Mesendoderm (in vitro differentiated cells): ENCODE data around the gene SPON2. TPM values are rescaled to one million over a fixed set of nuclear protein-coding genes. Genes with fewer than 3 reads are reported as not detected.

Source experiments
- DNase-seq: peaks from one replicate; pipeline ENCODE4 v3.0.0; 2013
- H2AK5ac ChIP-seq: 2 replicates; pipeline ENCODE4 v1.6.1; 2013; ENCODE audit warnings: low read length, inconsistent platforms
- H2BK120ac ChIP-seq: 2 replicates; pipeline ENCODE4 v1.6.1; 2013; ENCODE audit warnings: low read depth, mild to moderate bottlenecking, low read length, moderate library complexity, mixed read lengths
- H2BK15ac ChIP-seq: replicated peaks from 2 replicates; pipeline ENCODE4 v1.6.1; 2013; ENCODE audit warnings: low read depth, mild to moderate bottlenecking, moderate library complexity
- H2BK5ac ChIP-seq: 2 replicates; pipeline ENCODE4 v1.6.1; 2013; ENCODE audit warnings: low read length, inconsistent platforms
- H3K18ac ChIP-seq: 2 replicates; pipeline ENCODE4 v1.6.1; 2013; ENCODE audit warnings: mild to moderate bottlenecking, low read length, mixed read lengths
- H3K23ac ChIP-seq: one replicate; pipeline ENCODE4 v1.6.1; 2013; ENCODE audit warnings: low read length
- H3K27ac ChIP-seq: 2 replicates; pipeline ENCODE4 v1.5.1; 2013; ENCODE audit warnings: low read depth, mild to moderate bottlenecking, inconsistent platforms, low read length, moderate library complexity
- H3K27me3 ChIP-seq: 2 replicates; pipeline ENCODE4 v1.6.1; 2013; ENCODE audit warnings: low read length, control low read depth, mild to moderate bottlenecking, inconsistent platforms; ENCODE audit not compliant: insufficient read depth, poor library complexity
- H3K36me3 ChIP-seq: 2 replicates; pipeline ENCODE4 v1.6.1; 2013; ENCODE audit warnings: low read length, inconsistent platforms; ENCODE audit not compliant: control insufficient read depth, insufficient read depth
- H3K4ac ChIP-seq: one replicate; pipeline ENCODE4 v1.6.1; 2013; ENCODE audit warnings: low read depth, mild to moderate bottlenecking, low read length, moderate library complexity
- H3K4me1 ChIP-seq: 2 replicates; pipeline ENCODE4 v1.6.1; 2013; ENCODE audit warnings: low read depth, low read length, inconsistent platforms; ENCODE audit not compliant: control insufficient read depth
- H3K4me2 ChIP-seq: 2 replicates; pipeline ENCODE4 v1.6.1; 2013; ENCODE audit warnings: low read length
- H3K4me3 ChIP-seq: 2 replicates; pipeline ENCODE4 v1.5.1; 2013; ENCODE audit warnings: mild to moderate bottlenecking, low read length
- H3K56ac ChIP-seq: one replicate; pipeline ENCODE4 v1.6.1; 2013; ENCODE audit warnings: low read length
- H3K79me1 ChIP-seq: 2 replicates; pipeline ENCODE4 v1.6.1; 2013; ENCODE audit warnings: low read length, inconsistent platforms
- H3K79me2 ChIP-seq: 2 replicates; pipeline ENCODE4 v1.6.1; 2013; ENCODE audit warnings: mild to moderate bottlenecking, low read length; ENCODE audit not compliant: control insufficient read depth, insufficient read depth
- H3K9ac ChIP-seq: 2 replicates; pipeline ENCODE4 v1.6.1; 2013; ENCODE audit warnings: low read length, inconsistent platforms
- H4K5ac ChIP-seq: one replicate; pipeline ENCODE4 v1.6.1; 2013; ENCODE audit warnings: low read length
- H4K8ac ChIP-seq: one replicate; pipeline ENCODE4 v1.6.1; 2013; ENCODE audit warnings: low read depth, mild to moderate bottlenecking, control low read depth, low read length, moderate library complexity
- WGBS: extraction: QIAGEN DNeasy Blood & Tissue Kit; methylation state at CpG from one replicate; pipeline ENCODE4 v1.1.7; 2013; ENCODE audit warnings: low lambda C conversion rate, missing lambda C conversion rate; ENCODE audit not compliant: insufficient coverage; ENCODE audit errors: extremely low coverage; 5-methylcytosine and 5-hydroxymethylcytosine counted together
- polyA plus RNA-seq, 2 experiments: library from polyadenylated mRNA; stranded (reverse); fragments of 200-250 nt; gene quantifications; one replicate each; pipeline ENCODE4 v1.2.3, GENCODE V29; 2013

Gene SPON2
- 0.28 TPM for polyA plus RNA-seq (2013, experiment 1 of 2)
- polyA plus RNA-seq (2013, experiment 2 of 2): 0.25 TPM

DNA sequence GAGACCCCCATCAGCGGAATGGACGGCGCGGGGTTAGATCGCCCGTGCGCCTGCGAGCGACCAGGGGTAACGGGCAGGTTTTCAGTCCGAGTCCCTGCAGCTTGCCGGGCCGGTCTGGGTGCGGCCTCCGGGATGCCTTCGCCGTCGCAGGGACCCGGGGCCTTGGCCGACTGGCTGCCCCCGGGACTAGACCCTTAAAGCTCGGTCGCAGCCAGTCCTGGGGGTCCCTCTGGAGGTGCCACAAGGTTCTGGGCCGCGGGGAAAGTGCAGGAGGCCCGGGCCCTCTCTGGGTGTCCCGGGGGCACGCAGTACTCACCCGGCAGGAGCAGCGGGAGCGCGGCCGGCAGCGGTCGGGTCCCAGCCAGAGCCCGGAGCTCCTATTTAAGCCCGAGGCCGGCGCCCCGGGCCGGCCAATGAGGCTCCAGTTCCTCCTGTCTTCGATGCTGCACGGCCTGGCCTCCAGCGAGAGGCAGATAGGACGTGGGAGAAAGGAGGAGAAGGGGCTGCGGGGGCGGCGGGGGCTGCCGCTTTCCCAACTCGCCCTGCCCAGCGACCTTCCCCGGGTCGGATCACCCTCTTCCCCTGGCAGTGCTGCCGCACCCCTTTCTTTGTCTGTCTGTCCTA, at the start of gene SPON2:
TSS of gene SPON2 (minus strand) at position 356 of the 624 bp plus-strand sequence.
- DNase-seq: peak; percentile 44
- no peak within 1 kb of the TSS for H3K18ac ChIP-seq
- no peak within 1 kb of the TSS for H4K8ac ChIP-seq
- H2BK5ac ChIP-seq: no peak within 1 kb of the TSS
- H3K27me3 ChIP-seq: peaks cover 30% of the 10 kb centered on the region
- no CpG with 5 or more reads among the region's 54 CpGs for WGBS
- H3K79me2 ChIP-seq: no peaks in the 10 kb centered on the region
- no peak within 1 kb of the TSS for H3K4me2 ChIP-seq
- H3K27ac ChIP-seq: no peak within 1 kb of the TSS
- H3K4ac ChIP-seq: no peak within 1 kb of the TSS
- no peak within 1 kb of the TSS for H2AK5ac ChIP-seq
- peak within 1 kb of the TSS; percentile 49 for H3K56ac ChIP-seq
- H3K4me1 ChIP-seq: no peaks in the 10 kb centered on the region
- H3K79me1 ChIP-seq: no peaks in the 10 kb centered on the region
- no peak within 1 kb of the TSS for H4K5ac ChIP-seq
- peak within 1 kb of the TSS; percentile 24 for H3K9ac ChIP-seq
- H2BK120ac ChIP-seq: no peak within 1 kb of the TSS
- H3K36me3 ChIP-seq: no peaks in the 10 kb centered on the region
- no peak within 1 kb of the TSS for H2BK15ac ChIP-seq
- H3K23ac ChIP-seq: peak within 1 kb of the TSS; percentile 66
- H3K4me3 ChIP-seq: no peak within 1 kb of the TSS

GRCh38 chr4:1221155-1221870, 48.9 kb upstream of the SPON2 start:
- no peak overlapping the region for H4K8ac ChIP-seq
- WGBS: no CpG with 5 or more reads among the region's 33 CpGs
- H3K4ac ChIP-seq: no peak overlapping the region
- H3K36me3 ChIP-seq: peaks cover 19% of the 10 kb centered on the region
- no peak overlapping the region for H4K5ac ChIP-seq
- no peak overlapping the region for H2AK5ac ChIP-seq
- no peak for DNase-seq
- no peak overlapping the region for H2BK15ac ChIP-seq
- H3K23ac ChIP-seq: no peak overlapping the region
- H3K4me2 ChIP-seq: no peak overlapping the region
- no peak overlapping the region for H3K9ac ChIP-seq
- H3K27me3 ChIP-seq: no peaks in the 10 kb centered on the region
- no peaks in the 10 kb centered on the region for H3K79me2 ChIP-seq
- no peak overlapping the region for H3K27ac ChIP-seq
- no peak overlapping the region for H3K4me3 ChIP-seq
- no peak overlapping the region for H3K56ac ChIP-seq
- H3K79me1 ChIP-seq: peaks cover 1% of the 10 kb centered on the region
- H2BK5ac ChIP-seq: no peak overlapping the region
- no peak overlapping the region for H2BK120ac ChIP-seq
- no peak overlapping the region for H3K18ac ChIP-seq
- H3K4me1 ChIP-seq: no peaks in the 10 kb centered on the region

DNA sequence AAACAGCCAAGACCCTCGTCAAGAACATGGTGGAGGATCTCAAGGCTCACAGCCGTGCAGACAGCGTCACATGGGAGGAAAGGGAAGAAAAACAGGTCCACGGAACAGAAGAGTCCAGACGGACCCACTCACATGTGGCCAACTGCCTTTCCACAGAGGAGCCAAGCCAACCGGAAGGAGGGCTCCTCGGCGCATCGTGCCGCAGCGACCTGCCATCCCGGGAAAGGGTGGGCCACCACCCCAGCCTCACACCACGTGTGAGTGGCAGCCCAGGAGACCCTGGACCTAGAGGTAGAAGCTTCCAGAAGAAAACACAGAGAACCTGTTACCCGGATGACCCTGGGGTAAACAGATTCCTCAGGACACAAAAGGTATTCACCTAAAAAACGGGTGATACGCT, 48.2 kb upstream of the SPON2 start:
- Histone ChIP-seq H3K36me3 (peaks cover 21% of the 10 kb centered on the region), H4K5ac (no peak overlapping the region), H2BK120ac (no peak overlapping the region), H2AK5ac (no peak overlapping the region), H3K56ac (no peak overlapping the region), H3K27ac (no peak overlapping the region), H3K18ac (no peak overlapping the region), H3K23ac (no peak overlapping the region), H4K8ac (no peak overlapping the region), H3K4me1 (no peaks in the 10 kb centered on the region), H3K4ac (no peak overlapping the region), H3K4me2 (no peak overlapping the region), H3K27me3 (no peaks in the 10 kb centered on the region), H3K4me3 (no peak overlapping the region), H3K79me2 (no peaks in the 10 kb centered on the region), H3K9ac (no peak overlapping the region), H2BK15ac (no peak overlapping the region), H3K79me1 (peaks cover 1% of the 10 kb centered on the region), H2BK5ac (no peak overlapping the region)
- DNase-seq: no peak
- no CpG with 5 or more reads among the region's 16 CpGs for WGBS

GRCh38 chr4:1219566-1219950, 47.2 kb upstream of the SPON2 start:
- no peak overlapping the region for H3K23ac ChIP-seq
- H3K4me2 ChIP-seq: no peak overlapping the region
- no peak for DNase-seq
- no CpG with 5 or more reads among the region's 7 CpGs for WGBS
- no peak overlapping the region for H2BK120ac ChIP-seq
- no peak overlapping the region for H3K56ac ChIP-seq
- H3K9ac ChIP-seq: no peak overlapping the region
- H3K79me2 ChIP-seq: no peaks in the 10 kb centered on the region
- no peaks in the 10 kb centered on the region for H3K4me1 ChIP-seq
- no peak overlapping the region for H2BK15ac ChIP-seq
- no peak overlapping the region for H3K27ac ChIP-seq
- no peak overlapping the region for H4K8ac ChIP-seq
- no peak overlapping the region for H3K18ac ChIP-seq
- peaks cover 1% of the 10 kb centered on the region for H3K79me1 ChIP-seq
- no peaks in the 10 kb centered on the region for H3K27me3 ChIP-seq
- peaks cover 13% of the 10 kb centered on the region for H3K36me3 ChIP-seq
- H4K5ac ChIP-seq: no peak overlapping the region
- H3K4me3 ChIP-seq: no peak overlapping the region
- no peak overlapping the region for H2BK5ac ChIP-seq
- H2AK5ac ChIP-seq: no peak overlapping the region
- no peak overlapping the region for H3K4ac ChIP-seq

DNA sequence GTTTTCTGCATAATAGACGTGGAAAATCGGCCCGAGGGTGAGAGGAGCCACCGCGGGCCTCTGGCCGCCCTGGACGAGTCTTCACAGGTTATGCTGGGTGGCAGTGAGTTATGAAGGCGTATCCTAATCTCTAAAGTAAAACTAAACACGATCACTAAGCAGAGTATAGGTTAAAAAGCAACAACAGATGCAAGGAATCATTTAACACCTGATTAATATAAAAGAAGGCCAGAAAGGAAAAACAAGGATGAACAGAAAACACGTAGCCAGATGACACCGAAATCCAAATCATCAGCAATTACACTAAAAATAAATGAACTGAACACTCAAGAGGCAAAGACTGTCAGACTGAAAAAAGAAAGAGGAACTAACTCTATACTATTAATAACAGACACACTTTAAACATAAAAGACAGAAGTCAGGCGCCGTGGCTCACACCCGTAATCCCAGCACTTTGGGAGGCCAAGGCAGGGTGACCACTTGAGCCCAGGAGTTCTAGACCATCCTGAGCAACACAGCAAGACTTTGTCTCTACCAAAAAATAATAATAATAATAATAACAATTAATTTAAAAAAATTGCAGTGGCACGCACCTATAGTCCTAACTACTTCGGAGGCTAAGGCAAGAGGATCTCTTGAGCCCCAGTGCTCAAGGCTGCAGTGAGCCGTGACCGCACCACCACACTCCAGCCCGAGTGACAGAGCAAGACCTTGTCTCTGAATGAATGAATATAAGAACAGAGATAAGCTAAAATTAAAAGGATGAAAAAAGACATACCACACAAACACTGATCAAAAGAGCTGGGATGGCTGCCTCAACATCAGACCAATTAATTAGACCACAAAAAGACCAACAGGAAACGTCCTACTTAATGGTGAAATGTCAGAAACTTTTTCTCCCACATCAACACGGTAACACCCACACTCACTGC, 46.5 kb upstream of the SPON2 start:
- no peak overlapping the region for H2BK120ac ChIP-seq
- H4K8ac ChIP-seq: no peak overlapping the region
- H3K36me3 ChIP-seq: peaks cover 7% of the 10 kb centered on the region
- H2AK5ac ChIP-seq: no peak overlapping the region
- H2BK5ac ChIP-seq: no peak overlapping the region
- H4K5ac ChIP-seq: no peak overlapping the region
- no peak overlapping the region for H3K4me3 ChIP-seq
- H3K4me2 ChIP-seq: no peak overlapping the region
- no peak overlapping the region for H3K23ac ChIP-seq
- no peak overlapping the region for H3K18ac ChIP-seq
- no CpG with 5 or more reads among the region's 21 CpGs for WGBS
- no peak overlapping the region for H3K9ac ChIP-seq
- H3K79me2 ChIP-seq: no peaks in the 10 kb centered on the region
- no peak overlapping the region for H2BK15ac ChIP-seq
- no peak overlapping the region for H3K4ac ChIP-seq
- H3K79me1 ChIP-seq: no peaks in the 10 kb centered on the region
- no peak overlapping the region for H3K27ac ChIP-seq
- H3K4me1 ChIP-seq: no peaks in the 10 kb centered on the region
- DNase-seq: no peak
- H3K27me3 ChIP-seq: no peaks in the 10 kb centered on the region
- H3K56ac ChIP-seq: no peak overlapping the region
